HepG2 (cell line): ENCODE data around the gene TRERF1.

Experiments
- MYC ChIP-seq: sonication (generic); formaldehyde crosslinking; IDR thresholded peaks from 2 replicates; pipeline ENCODE4 v1.9.0; 2021; ENCODE audit warnings: missing genetic modification reagents, borderline replicate concordance
- ZNF138 ChIP-seq: sonication (generic); formaldehyde crosslinking; IDR thresholded peaks from 2 replicates; pipeline ENCODE4 v1.5.0; 2020; ENCODE audit warnings: mild to moderate bottlenecking, low read depth, missing genetic modification reagents

DNA sequence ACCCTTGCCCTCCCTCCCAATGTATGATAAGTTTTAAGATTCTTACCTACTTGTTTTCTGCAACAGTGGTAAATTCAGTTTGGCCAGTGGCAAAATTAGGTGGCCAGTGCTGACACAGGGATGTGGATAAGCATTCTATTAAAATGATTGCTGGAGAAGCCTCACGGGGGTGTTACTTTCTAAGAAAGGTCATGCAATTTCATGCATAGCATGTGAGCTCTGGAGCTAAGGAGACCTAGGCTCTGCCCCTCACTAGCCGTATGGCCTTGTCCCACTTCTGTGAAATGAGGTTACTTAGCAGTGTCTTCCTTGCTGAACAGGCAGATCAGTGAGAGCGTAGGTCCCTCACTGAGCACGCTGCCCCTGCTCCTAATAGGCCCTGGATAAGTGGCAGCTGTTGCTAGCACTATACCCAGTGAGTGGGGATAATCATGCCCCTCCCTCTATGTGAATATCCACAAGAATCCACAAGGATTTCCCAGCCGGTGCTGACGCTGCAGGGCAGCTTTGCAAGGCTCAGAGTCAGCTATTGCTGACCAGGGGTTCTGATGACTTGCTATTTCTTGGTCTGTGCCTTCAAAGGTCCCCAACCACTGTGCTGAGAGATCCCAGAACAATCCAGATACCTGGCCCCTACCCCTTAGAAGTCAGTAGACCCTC is 147.5 kb downstream of the TRERF1 start:
- TF ChIP-seq ZNF138 (CRISPR knock-in tag) = no peak
- no peak for TF ChIP-seq MYC
